Pancreas (tissue), 10 donors: ENCODE results near the gene RNF149. TPM values are rescaled to one million over a fixed set of nuclear protein-coding genes. Genes with fewer than 3 reads are reported as not detected.
"Not testable (repeated sequence)": the region's sequence is repeated elsewhere in the genome, so short reads cannot be mapped to it uniquely, and the experiment has no call there.

Source experiments
- ATAC-seq, 4 donors: fragments of 200-7000 bp; cut with Tn5 transposase; one replicate each; pipeline versions ENCODE4 v1.8.0 to v1.9.1; 2020; ENCODE audit warnings: mild to moderate bottlenecking in 4 of 4, moderate library complexity in 4 of 4
- DNase-seq, 6 donors: peaks; one replicate each; pipeline ENCODE4 v3.0.0-alpha.2; 2020
- FAIRE-seq: peaks from 2 replicates; lab custom pipeline; 2012; peaks lifted over from hg19 to GRCh38; lab: Jason Lieb, UNC
- H3K27ac ChIP-seq, 4 donors: fragments of 200-600 bp; sonication (generic); 1 replicate in 3 of 4; 2 replicates in 1 of 4; pipeline versions ENCODE4 v1.5.0 to v1.8.0; 2020
- H3K27me3 ChIP-seq, 4 donors: fragments of 200-600 bp; one replicate each; pipeline ENCODE4 v1.8.0; 2021
- H3K36me3 ChIP-seq, 3 donors: fragments of 200-600 bp; sonication (generic) in 1 of 3; one replicate each; pipeline versions ENCODE4 v1.5.0 to v1.8.0; 2020 to 2021
- H3K4me1 ChIP-seq, 3 donors: fragments of 200-600 bp; one replicate each; pipeline ENCODE4 v1.8.0; 2021
- H3K4me3 ChIP-seq, 4 donors: fragments of 200-600 bp; sonication (generic) in 2 of 4; one replicate each; pipeline versions ENCODE4 v1.5.0 to v1.8.0; 2020 to 2021
- H3K9me3 ChIP-seq, 4 donors: fragments of 200-600 bp; one replicate each; pipeline ENCODE4 v1.8.0; 2021
- WGBS, 2 donors: extraction: QIAGEN DNeasy Blood & Tissue Kit; methylation state at CpG; one replicate each; pipeline ENCODE4 v1.1.7; 2013; 5-methylcytosine and 5-hydroxymethylcytosine counted together
- intact Hi-C, 3 donors: fragments of 100-400 bp; cut with DNase I; formaldehyde crosslinking; loops; one replicate each; pipeline versions ENCODE4 v1.11.1 to v1.14.2; 2022
- polyA plus RNA-seq, 2 donors: library from polyadenylated mRNA; stranded (reverse); fragments of 200-250 nt; gene quantifications; one replicate each; pipeline ENCODE4 v1.2.3, GENCODE V29; 2013
- total RNA-seq, 6 donors: library from RNA; stranded (reverse); fragmentation: NEBNext Ultra II Directional in 4 of 6; extraction: Animal tissue kit (Norgen Biotek cat#: 25700) in 4 of 6; gene quantifications; one replicate each; pipeline versions ENCODE4 v1.2.1 to v1.2.4, GENCODE V29; 2021 to 2023
- TF ChIP-seq, protein P1 (sequence below), 4 donors: fragments of 200-600 bp; sonication (generic) in 3 of 4; IDR thresholded peaks; one replicate each; pipeline versions ENCODE4 v1.5.0 to v1.8.0; 2021; ENCODE audit warnings: antibody characterized with exemption in 4 of 4
- donor health status: healthy with polysubstance abuse.
- donor health status: DM: no; HTN: no; CAD: no; lungs with moderate emphysema.
- donor health status: DM: no; HTN: no; CAD: no.
- donor health status: control.
- donor health status: control.
- donor health status: Bipolar disorder and iron deficiency.
- donor health status: DM: yes; HTN: yes; CAD: no.
- donor health status: DM: no; HTN: no; CAD: no.
- donor health status: DM: no; HTN: no; CAD: no.
- donor health status: DM: yes; HTN: yes; CAD: no.

RNF149 gene
- total and polyA plus RNA-seq, 8 donors = 18.8 to 36.9 (median 25.3) TPM

DNA sequence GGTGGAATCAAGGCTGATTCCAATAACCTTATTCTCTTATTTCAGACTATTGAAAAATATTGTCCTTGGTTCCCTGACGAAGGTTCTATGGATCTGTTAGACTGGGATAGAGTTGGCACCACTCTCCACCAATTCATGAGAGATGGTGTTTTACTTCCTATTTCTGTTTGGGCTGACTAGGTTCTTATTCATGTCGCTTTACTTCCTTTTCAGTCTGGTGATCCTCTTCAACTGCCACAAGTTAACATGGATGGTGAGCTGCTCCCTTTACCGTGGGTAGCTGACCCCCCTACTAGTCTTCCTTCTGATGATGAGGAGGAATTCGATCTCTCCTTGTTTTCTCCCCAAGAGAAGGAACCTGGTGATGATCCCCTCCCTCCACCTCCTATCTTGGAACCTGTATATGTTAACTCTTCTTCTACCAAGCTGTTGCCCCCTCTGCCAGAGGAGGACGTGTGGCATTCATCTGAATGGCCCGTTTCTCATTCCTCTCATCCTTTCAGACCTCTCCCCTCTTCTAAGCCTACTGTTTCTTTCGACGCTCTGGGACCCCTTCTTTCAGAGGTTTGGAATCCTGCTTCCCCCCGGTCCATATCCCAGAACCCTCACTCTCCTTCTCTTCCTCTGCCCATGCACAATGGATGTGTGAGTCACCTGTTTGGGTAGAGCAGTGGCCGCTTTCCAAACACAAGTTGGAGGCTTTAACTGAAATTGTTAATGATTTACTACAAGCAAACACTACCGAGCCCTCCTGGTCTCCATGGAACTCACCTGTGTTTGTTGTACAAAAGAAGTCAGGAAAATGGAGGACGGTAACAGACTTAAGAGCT lies 69.4 kb downstream of the RNF149 start:
- ATAC-seq (peak; percentile 80 to 93 (median 89)), FAIRE-seq (peak; percentile 26), DNase-seq (peak in 5 of 6 donors; percentile 80 to 89 (median 85))
- Histone ChIP-seq H3K9me3 (no peaks in the 10 kb centered on the region), H3K36me3 (no peaks in the 10 kb centered on the region), H3K4me1 (peaks cover 19 to 47% (median 33%) of the 10 kb centered on the region in 3 donors), H3K27ac (peak overlapping the region; percentile 89 to 96 (median 92)), H3K4me3 (peak overlapping the region in 2 of 4 donors; percentile 12 to 24), H3K27me3 (no peaks in the 10 kb centered on the region)
- TF ChIP-seq, protein P1, sequence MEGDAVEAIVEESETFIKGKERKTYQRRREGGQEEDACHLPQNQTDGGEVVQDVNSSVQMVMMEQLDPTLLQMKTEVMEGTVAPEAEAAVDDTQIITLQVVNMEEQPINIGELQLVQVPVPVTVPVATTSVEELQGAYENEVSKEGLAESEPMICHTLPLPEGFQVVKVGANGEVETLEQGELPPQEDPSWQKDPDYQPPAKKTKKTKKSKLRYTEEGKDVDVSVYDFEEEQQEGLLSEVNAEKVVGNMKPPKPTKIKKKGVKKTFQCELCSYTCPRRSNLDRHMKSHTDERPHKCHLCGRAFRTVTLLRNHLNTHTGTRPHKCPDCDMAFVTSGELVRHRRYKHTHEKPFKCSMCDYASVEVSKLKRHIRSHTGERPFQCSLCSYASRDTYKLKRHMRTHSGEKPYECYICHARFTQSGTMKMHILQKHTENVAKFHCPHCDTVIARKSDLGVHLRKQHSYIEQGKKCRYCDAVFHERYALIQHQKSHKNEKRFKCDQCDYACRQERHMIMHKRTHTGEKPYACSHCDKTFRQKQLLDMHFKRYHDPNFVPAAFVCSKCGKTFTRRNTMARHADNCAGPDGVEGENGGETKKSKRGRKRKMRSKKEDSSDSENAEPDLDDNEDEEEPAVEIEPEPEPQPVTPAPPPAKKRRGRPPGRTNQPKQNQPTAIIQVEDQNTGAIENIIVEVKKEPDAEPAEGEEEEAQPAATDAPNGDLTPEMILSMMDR (IDR thresholded peaks at IDR 0.05) = no peak
- WGBS, 2 donors = 11 to 15% methylated on average over 12 of the region's 12 CpGs
- intact Hi-C loops = no loop called here

DNA sequence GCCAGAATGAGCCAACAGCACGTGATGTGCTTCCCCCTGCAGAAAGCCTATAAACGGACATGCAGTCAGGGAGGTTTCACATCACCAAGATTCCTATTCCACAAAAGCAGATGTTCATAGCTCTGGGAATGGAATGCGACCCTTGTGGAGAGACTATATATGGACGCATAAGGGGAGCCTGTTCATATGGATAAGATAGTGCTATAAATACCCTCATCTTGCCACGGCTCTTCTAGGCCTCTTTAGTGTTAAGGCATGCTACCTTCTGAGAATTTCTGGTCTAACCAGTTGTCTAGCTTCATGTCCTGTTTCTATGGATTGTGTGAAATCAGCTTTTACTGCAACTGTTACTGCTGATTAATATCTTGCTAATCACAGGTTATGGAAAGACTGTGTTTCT lies 70.6 kb downstream of the RNF149 start:
- FAIRE-seq, DNase-seq, H3K27me3 ChIP-seq, intact Hi-C loops, ATAC-seq, H3K9me3 ChIP-seq, H3K36me3 ChIP-seq, H3K4me3 ChIP-seq: not testable (repeated sequence)
- Histone ChIP-seq H3K27ac (peak overlapping the region in 3 of 4 donors; percentile 18 to 93 (median 92)), H3K4me1 (peaks cover 25 to 48% (median 40%) of the 10 kb centered on the region in 3 donors)
- 47 to 53% methylated on average over 5 of the region's 5 CpGs for WGBS, 2 donors

DNA sequence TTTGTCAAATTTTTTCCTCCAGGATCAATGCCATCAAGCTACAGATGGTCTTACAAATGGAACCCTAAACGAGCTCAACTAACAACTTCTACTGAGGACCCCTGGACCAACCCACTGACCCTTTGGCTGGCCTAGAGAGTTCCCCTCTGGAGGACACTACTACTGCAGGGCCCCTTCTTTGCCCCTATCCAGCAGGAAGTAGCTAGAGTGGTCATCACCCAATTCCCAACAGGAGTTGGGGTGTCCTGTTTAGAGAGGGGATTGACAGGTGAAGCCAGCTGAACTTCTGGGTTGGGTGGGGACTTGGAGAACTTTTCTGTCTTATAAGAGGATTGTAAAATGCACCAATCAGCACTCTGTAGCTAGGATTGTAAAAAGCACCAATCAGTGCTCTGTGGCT lies 72.5 kb downstream of the RNF149 start:
- H3K27ac ChIP-seq = peak overlapping the region in 2 of 4 donors; percentile 88 to 96
- H3K27me3 ChIP-seq, FAIRE-seq, H3K36me3 ChIP-seq, DNase-seq, H3K4me3 ChIP-seq, intact Hi-C loops, ATAC-seq, H3K9me3 ChIP-seq: not testable (repeated sequence)
- 80 to 97% methylated on average over 1 of the region's 1 CpG for WGBS, 2 donors
- H3K4me1 ChIP-seq = peaks cover 25 to 42% (median 36%) of the 10 kb centered on the region in 3 donors

DNA sequence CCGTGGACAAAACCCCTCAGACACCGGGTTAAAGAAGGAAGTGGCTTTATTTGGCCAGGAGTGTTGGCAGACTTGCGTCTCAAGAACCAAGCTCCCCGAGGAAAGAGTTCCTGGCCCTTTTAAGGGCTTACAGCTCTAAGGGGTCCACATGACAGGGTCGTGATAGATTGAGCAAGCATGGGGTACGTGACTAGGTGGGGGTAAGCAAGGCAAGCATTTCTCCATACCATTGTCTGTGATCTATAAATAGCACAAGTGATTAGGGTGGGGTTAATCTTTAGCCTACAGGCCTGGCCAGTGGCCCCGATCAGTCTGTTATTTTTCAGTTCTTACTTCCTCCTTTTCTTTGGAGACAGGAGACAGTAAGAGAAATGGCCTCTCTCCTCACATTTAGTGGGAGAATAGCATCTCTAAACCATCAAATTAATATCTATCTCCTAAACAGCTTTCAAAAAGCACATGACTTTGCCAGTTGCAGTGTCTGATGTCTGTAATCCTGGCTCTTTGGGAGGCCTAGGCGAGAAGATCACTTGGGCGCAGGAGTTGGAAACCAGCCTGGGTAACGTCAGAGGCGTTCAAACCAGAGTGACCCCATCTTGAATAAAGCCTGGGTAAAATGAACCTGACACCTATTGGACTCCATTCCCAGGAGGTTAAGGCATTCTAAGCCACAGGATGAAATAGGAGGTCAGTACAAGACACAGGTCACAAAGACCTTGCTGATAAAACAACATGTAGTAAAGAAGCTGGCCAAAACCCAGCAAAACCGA lies 74.1 kb downstream of the RNF149 start:
- no peaks in the 10 kb centered on the region for H3K36me3 ChIP-seq
- H3K4me3 ChIP-seq = no peak overlapping the region
- TF ChIP-seq, protein P1 (IDR thresholded peaks at IDR 0.05) = no peak
- H3K9me3 ChIP-seq = no peaks in the 10 kb centered on the region
- H3K27ac ChIP-seq = peak overlapping the region; percentile 69 to 96 (median 79)
- no peaks in the 10 kb centered on the region for H3K27me3 ChIP-seq
- 16 to 17% methylated on average over 12 of the region's 12 CpGs for WGBS, 2 donors
- DNase-seq (peak in 4 of 6 donors; percentile 38 to 59 (median 52)), FAIRE-seq (no peak), ATAC-seq (peak; percentile 62 to 84 (median 80))
- intact Hi-C loops = no loop called here
- H3K4me1 ChIP-seq = peaks cover 25 to 37% (median 34%) of the 10 kb centered on the region in 3 donors

DNA sequence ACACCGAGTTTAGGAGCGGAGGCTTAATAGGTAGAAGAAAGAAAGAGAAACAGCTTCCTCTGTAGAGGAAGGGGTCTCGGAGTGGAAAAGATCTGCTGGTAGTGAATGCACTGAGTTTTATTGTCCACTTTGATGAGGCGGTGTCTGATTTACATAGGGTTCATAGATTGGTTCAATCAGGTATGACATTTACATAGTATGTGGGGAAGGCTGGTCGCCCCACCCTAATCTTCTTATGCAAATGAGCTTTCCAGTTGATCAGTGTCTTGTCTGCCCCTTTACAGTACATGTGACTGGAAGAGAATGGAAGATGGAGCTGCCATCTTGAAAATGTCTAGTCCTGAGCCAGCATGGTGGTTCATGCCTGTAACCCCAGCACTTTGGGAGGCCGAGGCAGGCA lies 75.7 kb downstream of the RNF149 start:
- WGBS, 2 donors = 87 to 96% methylated on average over 6 of the region's 6 CpGs
- FAIRE-seq (no peak), ATAC-seq (no peak), DNase-seq (no peak)
- Histone ChIP-seq H3K9me3 (no peaks in the 10 kb centered on the region), H3K27me3 (no peaks in the 10 kb centered on the region), H3K4me1 (peaks cover 21 to 23% (median 22%) of the 10 kb centered on the region in 3 donors), H3K4me3 (no peak overlapping the region), H3K36me3 (no peaks in the 10 kb centered on the region), H3K27ac (peak overlapping the region in 1 of 4 donors; percentile 96)
- intact Hi-C loops = no loop called here
- TF ChIP-seq, protein P1 (IDR thresholded peaks at IDR 0.05) = no peak
